Panc1 (cell line): ENCODE results near the gene STARD4. TPM values are rescaled to one million over a fixed set of nuclear protein-coding genes. Genes with fewer than 3 reads are reported as not detected.

Experiments used
- ATAC-seq: fragments of 200-7000 bp; cut with Tn5 transposase; 2 replicates; pipeline ENCODE4 v1.9.1; 2020; ENCODE audit warnings: mild to moderate bottlenecking, moderate library complexity
- BruUV-seq: library from RNA; stranded (reverse); fragments of 400-500 nt; replicated peaks from 2 replicates; lab custom pipeline; 2021; lab: Mats Ljungman, UMichigan
- CTCF ChIA-PET: fragments of 300-600 bp; sonication (Branson Sonifier 250); formaldehyde crosslinking; loops from one replicate; lab custom pipeline; 2022; ENCODE audit warnings: antibody characterized with exemption; lab: Charles Lee
- POLR2A ChIA-PET: fragments of 300-600 bp; sonication (Branson Sonifier 250); formaldehyde crosslinking; loops from one replicate; lab custom pipeline; 2022; ENCODE audit warnings: antibody characterized with exemption; lab: Charles Lee
- DNase-seq: peaks from one replicate; pipeline ENCODE4 v3.0.0-alpha.2; 2010; ENCODE audit warnings: low read depth, low spot score
- H3K27ac ChIP-seq: 2 replicates; pipeline ENCODE4 v1.5.1; 2011; ENCODE audit warnings: mild to moderate bottlenecking, low read length, inconsistent platforms
- H3K27me3 ChIP-seq: fragments of 200-500 bp; sonication (Bioruptor generic); 2 replicates; pipeline ENCODE4 v1.6.0; 2014; ENCODE audit warnings: low read length, inconsistent platforms; ENCODE audit not compliant: control insufficient read depth, insufficient read depth
- H3K36me3 ChIP-seq: fragments of 200-500 bp; sonication (Bioruptor generic); 2 replicates; pipeline ENCODE4 v1.5.1; 2014; ENCODE audit warnings: inconsistent platforms, mild to moderate bottlenecking, low read length, moderate library complexity; ENCODE audit not compliant: control insufficient read depth, insufficient read depth
- H3K4me1 ChIP-seq: 2 replicates; pipeline ENCODE4 v1.5.1; 2011; ENCODE audit warnings: inconsistent platforms, mild to moderate bottlenecking, low read length, moderate library complexity; ENCODE audit not compliant: control insufficient read depth, insufficient read depth
- H3K4me3 ChIP-seq, 2 experiments: 2 replicates each; pipeline ENCODE4 v1.5.1; 2011 to 2012; ENCODE audit warnings: low read depth in 2 of 2, low read length in 2 of 2, mild to moderate bottlenecking in 2 of 2, inconsistent platforms in 1 of 2, moderate library complexity in 1 of 2
- H3K9me3 ChIP-seq: fragments of 200-500 bp; sonication (Bioruptor generic); 2 replicates; pipeline ENCODE4 v1.5.1; 2014; ENCODE audit warnings: low read depth, mild to moderate bottlenecking, inconsistent platforms, low read length, moderate library complexity; ENCODE audit not compliant: control insufficient read depth, insufficient read depth
- CTCF ChIP-seq: fragments of 450-650 bp; IDR thresholded peaks from 2 replicates; pipeline ENCODE4 v1.5.1; 2017; ENCODE audit warnings: mild to moderate bottlenecking
- POLR2AphosphoS5 ChIP-seq: IDR thresholded peaks from 2 replicates; pipeline ENCODE4 v1.6.1; 2012; ENCODE audit warnings: mild to moderate bottlenecking, low read depth, low read length, moderate library complexity
- REST ChIP-seq, 2 experiments: IDR thresholded peaks; 2 replicates each; pipeline ENCODE4 v1.6.1; 2011 to 2012; ENCODE audit warnings: low read depth in 2 of 2, control low read depth in 1 of 2, low read length in 1 of 2, mild to moderate bottlenecking in 1 of 2, moderate library complexity in 1 of 2; ENCODE audit not compliant: insufficient read depth in 1 of 2
- SIN3A ChIP-seq: IDR thresholded peaks from 2 replicates; pipeline ENCODE4 v1.6.1; 2012; ENCODE audit warnings: low read depth, mild to moderate bottlenecking, low read length, moderate library complexity, borderline replicate concordance; ENCODE audit not compliant: insufficient read depth
- TCF7L2 ChIP-seq: IDR thresholded peaks from 2 replicates; pipeline ENCODE4 v1.6.1; 2011; ENCODE audit warnings: mild to moderate bottlenecking, low read depth, low read length, inconsistent platforms
- in situ Hi-C: cut with HindIII; loops from 2 replicates; pipeline ENCODE4 v1.10.0; 2016; ENCODE audit warnings: low sequenced_read_pairs, low pct_unique_long_range_greater_than_20kb
- intact Hi-C: fragments of 100-400 bp; cut with micrococcal nuclease; formaldehyde crosslinking; loops from one replicate; pipeline ENCODE4 v1.10.0; 2022; ENCODE audit not compliant: unreplicated experiment
- total RNA-seq: library from RNA; stranded (reverse); gene quantifications from one replicate; pipeline ENCODE4 v1.2.1, GENCODE V29; 2021; ENCODE audit not compliant: unreplicated experiment

The STARD4 gene
- total RNA-seq, 1 experiment from 2014 or later: 26.0 TPM

- no TSS peak for BruUV-seq
- ChIA-PET CTCF (no interaction called here), POLR2A (no interaction called here)
- H3K4me3 ChIP-seq: no peak overlapping the region
- H3K4me1 ChIP-seq: no peaks in the 10 kb centered on the region
- no peaks in the 10 kb centered on the region for H3K27me3 ChIP-seq
- H3K36me3 ChIP-seq: no peaks in the 10 kb centered on the region
- TF ChIP-seq SIN3A: no peak
- no peak for TF ChIP-seq CTCF
- no peak for TF ChIP-seq TCF7L2
- TF ChIP-seq REST (IDR thresholded peaks at IDR 0.05; ENCODE audit: insufficient read depth in 1 of 2, low read depth in 2 of 2, low read length in 1 of 2): no peak
- TF ChIP-seq POLR2AphosphoS5: no peak
- no peak for ATAC-seq
- in situ Hi-C loops: no loop called here
- no peak for DNase-seq
- intact Hi-C loops: no loop called here
- no peak overlapping the region for H3K27ac ChIP-seq
- no peaks in the 10 kb centered on the region for H3K9me3 ChIP-seq
Observed at GRCh38 chr5:111556501-111556900, 44.2 kb upstream of the STARD4 start.

- no TSS peak for BruUV-seq
- no peak overlapping the region for H3K27ac ChIP-seq
- no peaks in the 10 kb centered on the region for H3K36me3 ChIP-seq
Observed at GRCh38 chr5:111555760-111556159, 43.4 kb upstream of the STARD4 start.

More at GRCh38 chr5:111555760-111556159, 43.4 kb upstream of the STARD4 start:
- CTCF ChIA-PET: no interaction called here
- H3K4me3 ChIP-seq: no peak overlapping the region
- no peak for ATAC-seq
- intact Hi-C loops: no loop called here
- TF ChIP-seq REST (IDR thresholded peaks at IDR 0.05; ENCODE audit: insufficient read depth in 1 of 2, low read depth in 2 of 2, low read length in 1 of 2): no peak
- no peaks in the 10 kb centered on the region for H3K27me3 ChIP-seq
- no peak for DNase-seq
- in situ Hi-C loops: no loop called here
- no peaks in the 10 kb centered on the region for H3K9me3 ChIP-seq
- POLR2A ChIA-PET: no interaction called here
- no peaks in the 10 kb centered on the region for H3K4me1 ChIP-seq
